ENCODE data around the gene UGT1A1. TPM values are rescaled to one million over a fixed set of nuclear protein-coding genes. Genes with fewer than 3 reads are reported as not detected.

Gene UGT1A1
- total RNA-seq (2014; rRNA removed) = 0.33 TPM in 1 of 2 replicates, not detected in the other
- Bru-seq, nascent RNA = percentile 17 among the genes with signal in this experiment
- percentile 16 among the genes with signal in this experiment for BruChase-seq, experiment 1, labeled RNA remaining after a 6-hour chase
- BruChase-seq, experiment 2, labeled RNA remaining after a 2-hour chase = percentile 3 among the genes with signal in this experiment
- long read RNA-seq, transcript UGT1A1-201 (5 exons, 2,382 nt) = major isoform, 5 of 6 reads
- long read RNA-seq, partial matches to known transcripts = 0 of 6 reads
- long read RNA-seq, other reads (novel, unspliced or antisense) = 0 of 6 reads

DNA sequence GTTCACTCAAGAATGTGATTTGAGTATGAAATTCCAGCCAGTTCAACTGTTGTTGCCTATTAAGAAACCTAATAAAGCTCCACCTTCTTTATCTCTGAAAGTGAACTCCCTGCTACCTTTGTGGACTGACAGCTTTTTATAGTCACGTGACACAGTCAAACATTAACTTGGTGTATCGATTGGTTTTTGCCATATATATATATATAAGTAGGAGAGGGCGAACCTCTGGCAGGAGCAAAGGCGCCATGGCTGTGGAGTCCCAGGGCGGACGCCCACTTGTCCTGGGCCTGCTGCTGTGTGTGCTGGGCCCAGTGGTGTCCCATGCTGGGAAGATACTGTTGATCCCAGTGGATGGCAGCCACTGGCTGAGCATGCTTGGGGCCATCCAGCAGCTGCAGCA, at the start of gene UGT1A1:
TSS of gene UGT1A1 (plus strand) at position 228 of the 400 bp plus-strand sequence. CDS start at position 246, 18 bp downstream.
- no peaks in the 10 kb centered on the region for H4K20me1 ChIP-seq (ENCODE audit: low read length)
- no peaks in the 10 kb centered on the region for H3K36me3 ChIP-seq (ENCODE audit: low read depth, low read length)
- no peaks in the 10 kb centered on the region for H3K27me3 ChIP-seq (ENCODE audit: low read length)
- H3K4me2 ChIP-seq (ENCODE audit: low read length) = no peak within 1 kb of the TSS
- H3K9me3 ChIP-seq (ENCODE audit: low read length) = no peaks in the 10 kb centered on the region
- DNase-seq = no peak
- BruUV-seq (replicated peaks) = no TSS peak
- ATAC-seq = no peak
- POLR2A ChIA-PET (ENCODE audit: unreplicated experiment) = no interaction called here
- no peak within 1 kb of the TSS for H3K9ac ChIP-seq (ENCODE audit: low read length)
- H3K9me2 ChIP-seq (replicated peaks; ENCODE audit: low read length) = 0 out of 2 replicates have a peak, but pooled peaks cover 4% of the 10 kb centered on the region
- intact Hi-C loops (cut with micrococcal nuclease) = no loop called here
- H3K4me3 ChIP-seq (ENCODE audit: low read length) = no peak within 1 kb of the TSS
- CTCF ChIA-PET = no interaction called here
- no peaks in the 10 kb centered on the region for H3K79me2 ChIP-seq (ENCODE audit: low read length)
- no peak within 1 kb of the TSS for H2AFZ ChIP-seq (ENCODE audit: low read length)
- H3K27ac ChIP-seq (ENCODE audit: low read length) = no peak within 1 kb of the TSS
- H3F3A ChIP-seq (ENCODE audit: low read length, unreplicated experiment) = no peaks in the 10 kb centered on the region
- H3K4me1 ChIP-seq (ENCODE audit: insufficient read depth, low read length) = peaks cover 19% of the 10 kb centered on the region
- TF ChIP-seq EZH2phosphoT487 (IDR thresholded peaks at IDR 0.05; ENCODE audit: borderline replicate concordance, low read length) (no peak), EZH2 (IDR thresholded peaks at IDR 0.05; ENCODE audit: low read length, unreplicated experiment) (no peak)
- TF ChIP-seq, protein P1, sequence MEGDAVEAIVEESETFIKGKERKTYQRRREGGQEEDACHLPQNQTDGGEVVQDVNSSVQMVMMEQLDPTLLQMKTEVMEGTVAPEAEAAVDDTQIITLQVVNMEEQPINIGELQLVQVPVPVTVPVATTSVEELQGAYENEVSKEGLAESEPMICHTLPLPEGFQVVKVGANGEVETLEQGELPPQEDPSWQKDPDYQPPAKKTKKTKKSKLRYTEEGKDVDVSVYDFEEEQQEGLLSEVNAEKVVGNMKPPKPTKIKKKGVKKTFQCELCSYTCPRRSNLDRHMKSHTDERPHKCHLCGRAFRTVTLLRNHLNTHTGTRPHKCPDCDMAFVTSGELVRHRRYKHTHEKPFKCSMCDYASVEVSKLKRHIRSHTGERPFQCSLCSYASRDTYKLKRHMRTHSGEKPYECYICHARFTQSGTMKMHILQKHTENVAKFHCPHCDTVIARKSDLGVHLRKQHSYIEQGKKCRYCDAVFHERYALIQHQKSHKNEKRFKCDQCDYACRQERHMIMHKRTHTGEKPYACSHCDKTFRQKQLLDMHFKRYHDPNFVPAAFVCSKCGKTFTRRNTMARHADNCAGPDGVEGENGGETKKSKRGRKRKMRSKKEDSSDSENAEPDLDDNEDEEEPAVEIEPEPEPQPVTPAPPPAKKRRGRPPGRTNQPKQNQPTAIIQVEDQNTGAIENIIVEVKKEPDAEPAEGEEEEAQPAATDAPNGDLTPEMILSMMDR (conservative IDR thresholded peaks at IDR 0.05; ENCODE audit: low read depth, low read length) = no peak

DNA sequence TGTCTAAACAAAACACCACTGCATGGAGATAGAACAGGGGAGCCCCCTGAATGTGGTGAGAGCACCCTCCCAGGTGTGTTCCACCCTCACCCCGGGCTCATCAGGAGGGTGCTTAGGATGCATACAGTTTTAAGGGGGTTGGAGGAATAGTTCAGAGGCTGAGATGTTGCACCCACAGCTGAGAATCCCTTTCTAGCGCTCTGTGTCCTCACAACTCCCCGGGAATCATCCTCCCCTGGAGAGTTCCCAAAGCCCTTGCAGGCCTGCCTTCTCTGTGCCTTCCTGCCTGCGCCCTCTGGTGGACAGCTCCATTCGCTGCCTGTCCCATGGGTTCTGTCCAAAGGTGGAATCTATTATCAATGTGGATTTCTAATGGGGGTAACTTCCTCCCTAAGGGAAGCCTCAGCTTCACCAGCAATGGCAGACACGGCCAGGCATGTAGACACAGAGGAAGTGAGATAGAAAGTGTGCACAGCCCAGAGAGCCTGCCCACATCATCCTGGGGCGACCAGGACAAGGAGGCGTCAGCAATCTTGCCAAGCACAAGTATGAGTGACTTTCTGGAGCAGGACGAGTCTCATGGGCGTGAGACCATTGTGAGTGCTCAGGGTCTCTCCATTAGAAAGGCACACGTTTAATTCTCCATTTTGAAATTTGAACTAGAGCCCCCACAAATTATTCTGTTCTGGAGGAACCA, 48.6 kb upstream of the UGT1A1 start:
- BruUV-seq (replicated peaks) = no TSS peak
- DNase-seq = peak; percentile 86
- no peak overlapping the region for H3K27ac ChIP-seq (ENCODE audit: low read length)
- H3K4me1 ChIP-seq (ENCODE audit: insufficient read depth, low read length) = peaks cover 38% of the 10 kb centered on the region
- no peaks in the 10 kb centered on the region for H3K9me3 ChIP-seq (ENCODE audit: low read length)
- H3K9ac ChIP-seq (ENCODE audit: low read length) = no peak overlapping the region
- POLR2A ChIA-PET (ENCODE audit: unreplicated experiment) = no interaction called here
- TF ChIP-seq EZH2 (IDR thresholded peaks at IDR 0.05; ENCODE audit: low read length, unreplicated experiment) = no peak
- TF ChIP-seq, protein P1 (conservative IDR thresholded peaks at IDR 0.05; ENCODE audit: low read depth, low read length) = peak; percentile 92
- H3F3A ChIP-seq (ENCODE audit: low read length, unreplicated experiment) = peaks cover 6% of the 10 kb centered on the region
- no peaks in the 10 kb centered on the region for H3K36me3 ChIP-seq (ENCODE audit: low read depth, low read length)
- H3K9me2 ChIP-seq (replicated peaks; ENCODE audit: low read length) = no peaks in the 10 kb centered on the region; the same call in 1 of the 2 replicates
- no peaks in the 10 kb centered on the region for H3K27me3 ChIP-seq (ENCODE audit: low read length)
- H3K79me2 ChIP-seq (ENCODE audit: low read length) = no peaks in the 10 kb centered on the region
- H4K20me1 ChIP-seq (ENCODE audit: low read length) = no peaks in the 10 kb centered on the region
- H3K4me3 ChIP-seq (ENCODE audit: low read length) = no peak overlapping the region
- H3K4me2 ChIP-seq (ENCODE audit: low read length) = no peak overlapping the region
- peak; percentile 69 for ATAC-seq
- CTCF ChIA-PET = interaction anchor here (0.7 kb wide), 1 partner anchor 254 kb away, joined by 3 read pairs; no protein-coding TSS in a partner anchor
- H2AFZ ChIP-seq (ENCODE audit: low read length) = peak overlapping the region; percentile 39; the same call in 1 of the 2 replicates
- intact Hi-C loops (cut with micrococcal nuclease) = loop anchor here (1.0 to 5.0 kb wide), 3 partner anchors 121 to 262 kb away; no protein-coding TSS in a partner anchor

All from PC-3 (cell line).